Thyroid gland (tissue), 4 donors: ENCODE data around the gene C2CD4D. TPM values are rescaled to one million over a fixed set of nuclear protein-coding genes. Genes with fewer than 3 reads are reported as not detected.

Experiments used
- DNase-seq, 2 donors: peaks; one replicate each; pipeline ENCODE4 v3.0.0-alpha.2; 2019
- H3K27ac ChIP-seq, 3 donors: fragments of 200-600 bp; sonication (generic); 1 replicate in 2 of 3; 2 replicates in 1 of 3; pipeline ENCODE4 v1.5.1; 2016 to 2019; ENCODE audit warnings: mild to moderate bottlenecking in 1 of 3, moderate library complexity in 1 of 3
- H3K27me3 ChIP-seq: fragments of 200-600 bp; sonication (generic); one replicate; pipeline ENCODE4 v1.5.1; 2019
- H3K36me3 ChIP-seq, 2 donors: fragments of 200-600 bp; sonication (generic); one replicate each; pipeline ENCODE4 v1.5.1; 2016 to 2019
- H3K4me1 ChIP-seq, 2 donors: fragments of 200-600 bp; sonication (generic); one replicate each; pipeline ENCODE4 v1.5.1; 2017 to 2019
- H3K4me3 ChIP-seq, 3 donors: fragments of 200-600 bp; sonication (generic); replicated peaks in 1 of 3; 1 replicate in 2 of 3; 2 replicates in 1 of 3; pipeline ENCODE4 v1.5.1; 2016; ENCODE audit warnings: mild to moderate bottlenecking in 1 of 3
- H3K9me3 ChIP-seq: fragments of 200-600 bp; sonication (generic); one replicate; pipeline ENCODE4 v1.5.1; 2017
- CTCF ChIP-seq, 6 experiments: fragments of 200-600 bp in 3 of 6; fragments of 450-650 bp in 3 of 6; sonication (generic) in 3 of 6; IDR thresholded peaks; one replicate each; pipeline ENCODE4 v1.5.1; 2016 to 2019; ENCODE audit warnings: antibody characterized with exemption in 6 of 6, mild to moderate bottlenecking in 2 of 6, inconsistent platforms in 1 of 6, moderate library complexity in 1 of 6
- POLR2A ChIP-seq, 2 donors: fragments of 450-650 bp; IDR thresholded peaks; one replicate each; pipeline ENCODE4 v1.6.1; 2017; ENCODE audit warnings: antibody characterized with exemption in 2 of 2, mild to moderate bottlenecking in 2 of 2, moderate library complexity in 1 of 2
- WGBS, 2 donors: methylation state at CpG; one replicate each; pipeline ENCODE4 v1.1.5; 2017; 5-methylcytosine and 5-hydroxymethylcytosine counted together
- intact Hi-C: fragments of 100-400 bp; cut with DNase I; formaldehyde crosslinking; loops from one replicate; pipeline ENCODE4 v1.15.1; 2023
- total RNA-seq, 4 donors: library from RNA; depleted of rRNA; stranded (reverse); fragments of >200 nt; gene quantifications; one replicate each; pipeline ENCODE4 v1.2.3, GENCODE V29; 2016

Gene C2CD4D
- total RNA-seq, 4 donors from 2014 or later, result 0.29 to 1.3 (median 0.33) TPM; not detected in 1

- no peaks in the 10 kb centered on the region for H3K36me3 ChIP-seq
- intact Hi-C loops, result no loop called here
- H3K4me1 ChIP-seq, result no peaks in the 10 kb centered on the region
- 80 to 81% methylated on average over 7 of the region's 7 CpGs for WGBS, 2 donors
- DNase-seq, result no peak
- H3K27ac ChIP-seq, result no peak overlapping the region
- no peaks in the 10 kb centered on the region for H3K27me3 ChIP-seq
- no peak overlapping the region for H3K4me3 ChIP-seq
- TF ChIP-seq CTCF (IDR thresholded peaks at IDR 0.05), result no peak
- TF ChIP-seq POLR2A (IDR thresholded peaks at IDR 0.05), result no peak
- H3K9me3 ChIP-seq, result no peaks in the 10 kb centered on the region
Measured at GRCh38 chr1:151860504-151861187, 21.0 kb upstream of the C2CD4D start.

- no peak for DNase-seq
- Histone ChIP-seq H3K9me3 (no peaks in the 10 kb centered on the region), H3K27me3 (no peaks in the 10 kb centered on the region), H3K4me1 (no peaks in the 10 kb centered on the region), H3K27ac (no peak overlapping the region), H3K36me3 (no peaks in the 10 kb centered on the region), H3K4me3 (no peak overlapping the region)
- intact Hi-C loops, result no loop called here
- 80 to 82% methylated on average over 6 of the region's 6 CpGs for WGBS, 2 donors
- TF ChIP-seq POLR2A (IDR thresholded peaks at IDR 0.05) (no peak), CTCF (IDR thresholded peaks at IDR 0.05) (no peak)
Measured at GRCh38 chr1:151859891-151860293, 20.3 kb upstream of the C2CD4D start.

- no peaks in the 10 kb centered on the region for H3K27me3 ChIP-seq
- H3K4me1 ChIP-seq, result no peaks in the 10 kb centered on the region
- no peak overlapping the region for H3K4me3 ChIP-seq
- intact Hi-C loops, result no loop called here
- H3K36me3 ChIP-seq, result no peaks in the 10 kb centered on the region
- no peak for TF ChIP-seq CTCF (IDR thresholded peaks at IDR 0.05)
- H3K9me3 ChIP-seq, result no peaks in the 10 kb centered on the region
- WGBS, 2 donors, result 85 to 96% methylated on average over 6 of the region's 6 CpGs
- no peak overlapping the region for H3K27ac ChIP-seq
- no peak for DNase-seq
Measured at GRCh38 chr1:151858886-151859665, 19.5 kb upstream of the C2CD4D start.

- WGBS, 2 donors, result 75 to 91% methylated on average over 3 of the region's 3 CpGs
- intact Hi-C loops, result no loop called here
- H3K4me1 ChIP-seq, result no peaks in the 10 kb centered on the region
- no peaks in the 10 kb centered on the region for H3K9me3 ChIP-seq
- DNase-seq, result no peak
- H3K27ac ChIP-seq, result no peak overlapping the region
- H3K4me3 ChIP-seq, result no peak overlapping the region
- no peaks in the 10 kb centered on the region for H3K27me3 ChIP-seq
- no peaks in the 10 kb centered on the region for H3K36me3 ChIP-seq
- TF ChIP-seq CTCF (IDR thresholded peaks at IDR 0.05) (no peak), POLR2A (IDR thresholded peaks at IDR 0.05) (no peak)
Measured at GRCh38 chr1:151858030-151858746, 18.6 kb upstream of the C2CD4D start.
